OCI-LY7 (cell line): Measurements from ENCODE around the gene SRP68. TPM values are rescaled to one million over a fixed set of nuclear protein-coding genes. Genes with fewer than 3 reads are reported as not detected.

ENCODE experiments used
- BruUV-seq: library from RNA; stranded (reverse); fragments of 400-500 nt; replicated peaks from 2 replicates; lab custom pipeline; 2021; lab: Mats Ljungman, UMichigan
- CTCF ChIA-PET: fragments of 300-600 bp; sonication (Branson Sonifier 250); formaldehyde crosslinking; loops from one replicate; lab custom pipeline; 2022; ENCODE audit warnings: antibody characterized with exemption; ENCODE audit not compliant: unreplicated experiment; lab: Charles Lee
- POLR2A ChIA-PET: fragments of 300-600 bp; sonication (Branson Sonifier 250); formaldehyde crosslinking; loops from one replicate; lab custom pipeline; 2022; ENCODE audit warnings: antibody characterized with exemption; lab: Charles Lee
- DNase-seq: peaks from one replicate; pipeline ENCODE4 v3.0.0-alpha.2; 2015; ENCODE audit warnings: low spot score
- H2AFZ ChIP-seq: fragments of 200-600 bp; sonication (generic), shearing (Covaris generic); 2 replicates; pipeline ENCODE4 v1.6.1; 2014; ENCODE audit warnings: mild to moderate bottlenecking, antibody characterized with exemption, low read length, moderate library complexity
- H3K27ac ChIP-seq: fragments of 200-600 bp; sonication (generic); 2 replicates; pipeline ENCODE4 v1.5.1; 2014; ENCODE audit warnings: mixed run types, low read depth, mild to moderate bottlenecking, moderate library complexity, low read length, inconsistent platforms; ENCODE audit not compliant: poor library complexity, severe bottlenecking
- H3K36me3 ChIP-seq: fragments of 200-600 bp; sonication (generic); 2 replicates; pipeline ENCODE4 v1.6.1; 2014; ENCODE audit warnings: mild to moderate bottlenecking, antibody characterized with exemption, low read length, moderate library complexity, mixed read lengths; ENCODE audit not compliant: insufficient read depth
- H3K4me1 ChIP-seq: fragments of 200-600 bp; sonication (generic); 2 replicates; pipeline ENCODE4 v1.5.1; 2014; ENCODE audit warnings: mild to moderate bottlenecking, low read length; ENCODE audit not compliant: insufficient read depth, poor library complexity, severe bottlenecking
- H3K4me2 ChIP-seq: fragments of 200-600 bp; sonication (generic); 2 replicates; pipeline ENCODE4 v1.6.1; 2014; ENCODE audit warnings: mild to moderate bottlenecking, low read length
- H3K4me3 ChIP-seq: fragments of 200-600 bp; sonication (generic); 2 replicates; pipeline ENCODE4 v1.5.1; 2014; ENCODE audit warnings: mild to moderate bottlenecking, low read depth, low read length; ENCODE audit not compliant: poor library complexity, severe bottlenecking
- H3K79me2 ChIP-seq: fragments of 200-600 bp; sonication (generic); 2 replicates; pipeline ENCODE4 v1.6.1; 2016; ENCODE audit warnings: low read depth, mild to moderate bottlenecking, low read length, moderate library complexity, mixed read lengths; ENCODE audit not compliant: insufficient read depth
- H3K9me2 ChIP-seq: fragments of 200-600 bp; sonication (generic); 2 replicates; pipeline ENCODE4 v1.6.1; 2016; ENCODE audit warnings: mild to moderate bottlenecking, low read length, mixed read lengths; ENCODE audit not compliant: insufficient read depth
- H3K9me3 ChIP-seq: fragments of 200-600 bp; sonication (generic); 2 replicates; pipeline ENCODE4 v1.6.1; 2014; ENCODE audit warnings: mild to moderate bottlenecking, mixed run types, low read length, mixed read lengths
- H4K20me1 ChIP-seq: fragments of 200-600 bp; sonication (generic); 2 replicates; pipeline ENCODE4 v1.6.1; 2014; ENCODE audit warnings: mild to moderate bottlenecking, antibody characterized with exemption, low read length, moderate library complexity, mixed read lengths; ENCODE audit not compliant: insufficient read depth
- CTCF ChIP-seq: fragments of 200-600 bp; sonication (generic); conservative IDR thresholded peaks from 2 replicates; pipeline ENCODE4 v1.5.1; 2014; ENCODE audit warnings: mild to moderate bottlenecking, antibody characterized with exemption, low read length, moderate library complexity, mixed read lengths
- EZH2phosphoT487 ChIP-seq: fragments of 200-600 bp; sonication (generic); IDR thresholded peaks from 2 replicates; pipeline ENCODE4 v1.6.1; 2018; ENCODE audit warnings: low read depth, borderline replicate concordance, mild to moderate bottlenecking, mixed run types, antibody characterized with exemption, low read length, moderate library complexity, mixed read lengths
- intact Hi-C: fragments of 100-400 bp; cut with micrococcal nuclease; formaldehyde crosslinking; loops from one replicate; pipeline ENCODE4 v1.10.0; 2022; ENCODE audit not compliant: unreplicated experiment
- total RNA-seq, 2 experiments: library from RNA; depleted of rRNA in 1 of 2; stranded (reverse); fragments of >200 nt in 1 of 2; shearing (Covaris generic) in 1 of 2; gene quantifications; 2 replicates each; pipeline ENCODE4 v1.2.3, GENCODE V29; 2014 to 2022

Gene SRP68
- total RNA-seq, 2 experiments from 2014 or later = 54.0 to 200 TPM

GRCh38 chr17:76091526-76092286, 19.4 kb upstream of the SRP68 start:
- BruUV-seq = no TSS peak
- no peaks in the 10 kb centered on the region for H3K9me2 ChIP-seq
- ChIA-PET CTCF (no interaction called here), POLR2A (interaction anchor here (0.6 kb wide), 1 partner anchor 86 kb away, joined by 6 read pairs; no protein-coding TSS in a partner anchor)
- intact Hi-C loops = no loop called here
- H3K36me3 ChIP-seq = peaks cover 73% of the 10 kb centered on the region
- H3K4me2 ChIP-seq = no peak overlapping the region
- H2AFZ ChIP-seq = no peak overlapping the region
- no peaks in the 10 kb centered on the region for H3K79me2 ChIP-seq
- DNase-seq = no peak
- H3K27ac ChIP-seq = no peak overlapping the region
- H3K4me1 ChIP-seq = no peaks in the 10 kb centered on the region
- TF ChIP-seq CTCF = no peak
- no peak for TF ChIP-seq EZH2phosphoT487
- no peak overlapping the region for H3K4me3 ChIP-seq
- H3K9me3 ChIP-seq = no peaks in the 10 kb centered on the region
- H4K20me1 ChIP-seq = no peaks in the 10 kb centered on the region

- Histone ChIP-seq H3K4me2 (no peak overlapping the region), H3K27ac (no peak overlapping the region), H3K9me2 (no peaks in the 10 kb centered on the region), H3K9me3 (no peaks in the 10 kb centered on the region), H3K4me3 (no peak overlapping the region), H3K79me2 (no peaks in the 10 kb centered on the region), H3K36me3 (peaks cover 67% of the 10 kb centered on the region), H4K20me1 (no peaks in the 10 kb centered on the region), H3K4me1 (no peaks in the 10 kb centered on the region), H2AFZ (no peak overlapping the region)
- ChIA-PET POLR2A (interaction anchor here (0.6 kb wide), 1 partner anchor 193 kb away, joined by 3 read pairs; no protein-coding TSS in a partner anchor), CTCF (no interaction called here)
- no peak for TF ChIP-seq CTCF
- no peak for TF ChIP-seq EZH2phosphoT487
- DNase-seq = no peak
- intact Hi-C loops = no loop called here
- no TSS peak for BruUV-seq
Observed at GRCh38 chr17:76090517-76091129, 18.3 kb upstream of the SRP68 start.
